GM12878 (cell line): Measurements from ENCODE around the gene ANXA2R. TPM values are rescaled to one million over a fixed set of nuclear protein-coding genes. Genes with fewer than 3 reads are reported as not detected.

Experiments used
- ASH2L ChIP-seq: fragments of 300-600, 200-600 bp; sonication (generic); IDR thresholded peaks from 2 replicates; pipeline ENCODE4 v1.6.1; 2017; ENCODE audit warnings: low read depth, mild to moderate bottlenecking, borderline replicate concordance
- ATF3 ChIP-seq: IDR thresholded peaks from 2 replicates; pipeline ENCODE4 v1.6.1; 2011; ENCODE audit warnings: low read depth, mild to moderate bottlenecking, low read length, moderate library complexity, borderline replicate concordance; ENCODE audit errors: extremely low read depth
- BHLHE40 ChIP-seq, 2 experiments: fragments of 450-650 bp in 1 of 2; IDR thresholded peaks; 2 replicates each; pipeline ENCODE4 v1.6.1; 2011 to 2017; ENCODE audit warnings: low read depth in 2 of 2, borderline replicate concordance in 1 of 2, improper control_type of control experiment in 1 of 2, low read length in 1 of 2, mild to moderate bottlenecking in 1 of 2
- CBX5 ChIP-seq: sonication (generic); IDR thresholded peaks from 2 replicates; pipeline ENCODE4 v1.6.1; 2016; ENCODE audit warnings: low read depth, moderate library complexity, mild to moderate bottlenecking, inconsistent platforms
- KLF5 ChIP-seq: fragments of 450-650 bp; IDR thresholded peaks from 2 replicates; pipeline ENCODE4 v1.6.1; 2014; ENCODE audit warnings: mild to moderate bottlenecking; ENCODE audit not compliant: partially characterized antibody
- MLLT1 ChIP-seq: fragments of 450-650 bp; IDR thresholded peaks from 2 replicates; pipeline ENCODE4 v1.6.1; 2016; ENCODE audit warnings: mild to moderate bottlenecking
- NR2C2 ChIP-seq: IDR thresholded peaks from 2 replicates; pipeline ENCODE4 v1.6.1; 2011; ENCODE audit warnings: borderline replicate concordance, low read depth; ENCODE audit not compliant: control insufficient read depth, insufficient read length
- POU2F2 ChIP-seq: IDR thresholded peaks from 3 replicates; pipeline ENCODE4 v1.6.1; 2011; ENCODE audit warnings: low read depth, mild to moderate bottlenecking, low read length, borderline replicate concordance
- RAD21 ChIP-seq: IDR thresholded peaks from 2 replicates; pipeline ENCODE4 v1.6.1; 2011; ENCODE audit warnings: mild to moderate bottlenecking, low read depth, low read length, moderate library complexity; ENCODE audit not compliant: insufficient read depth
- SIX5 ChIP-seq: IDR thresholded peaks from 2 replicates; pipeline ENCODE4 v1.6.1; 2011; ENCODE audit warnings: mild to moderate bottlenecking, low read depth, low read length, moderate library complexity; ENCODE audit not compliant: severe bottlenecking
- SMAD1 ChIP-seq: fragments of 450-650 bp; IDR thresholded peaks from 2 replicates; pipeline ENCODE4 v1.6.1; 2018; ENCODE audit warnings: mild to moderate bottlenecking, low read depth; ENCODE audit not compliant: partially characterized antibody
- SMARCA5 ChIP-seq: fragments of 450-650 bp; IDR thresholded peaks from 2 replicates; pipeline ENCODE4 v1.6.1; 2017; ENCODE audit warnings: mild to moderate bottlenecking
- YY1 ChIP-seq: IDR thresholded peaks from 2 replicates; pipeline ENCODE4 v1.6.1; 2011; ENCODE audit warnings: low read depth, mild to moderate bottlenecking, low read length
- ZNF217 ChIP-seq: fragments of 450-650 bp; IDR thresholded peaks from 2 replicates; pipeline ENCODE4 v1.6.1; 2017; ENCODE audit warnings: antibody characterized with exemption, mild to moderate bottlenecking
- ZZZ3 ChIP-seq: IDR thresholded peaks from 2 replicates; pipeline ENCODE4 v1.6.1; 2011; ENCODE audit warnings: low read depth; ENCODE audit not compliant: control insufficient read depth, insufficient read length
- polyA plus RNA-seq, 11 experiments: library from polyadenylated mRNA; depleted of rRNA in 4 of 11; unstranded in 6 of 11; stranded (reverse) in 5 of 11; fragments of >200 nt; fragmentation: Nextera tagmentation in 4 of 11; fragmentation: Illumina TruSeq in 1 of 11; extraction: Ambion mirVana in 4 of 11; extraction: Trizol in 1 of 11; gene quantifications; 1 replicate in 1 of 11; 2 replicates in 10 of 11; pipeline versions ENCODE4 v1.2.1 to v1.2.3, GENCODE V29; 2011 to 2016; ENCODE audit warnings: inconsistent platforms in 2 of 11, missing spikeins in 2 of 11, low read depth in 1 of 11
- total RNA-seq, 4 experiments: library from RNA; depleted of rRNA in 3 of 4; stranded (reverse); fragments of >200 nt in 3 of 4; fragmentation: Illumina TruSeq in 1 of 4; extraction: Trizol in 1 of 4; gene quantifications; 2 replicates each; pipeline versions ENCODE4 v1.2.1 to v1.2.3, GENCODE V29; 2013 to 2021
- TF ChIP-seq, protein P1 (sequence below): fragments of 450-650 bp; IDR thresholded peaks from 2 replicates; pipeline ENCODE4 v1.6.1; 2016; ENCODE audit warnings: mild to moderate bottlenecking
- TF ChIP-seq, protein P2 (sequence below): fragments of 150-350 bp; IDR thresholded peaks from 2 replicates; pipeline ENCODE4 v1.6.1; 2016; ENCODE audit warnings: low read depth, low read length
- TF ChIP-seq, protein P3 (sequence below), 3 experiments: IDR thresholded peaks in 2 of 3; conservative IDR thresholded peaks in 1 of 3; 2 replicates each; pipeline ENCODE4 v1.5.1; 2011; ENCODE audit warnings: low read depth in 3 of 3, low read length in 3 of 3, mild to moderate bottlenecking in 3 of 3, control low read depth in 2 of 3, moderate library complexity in 2 of 3, inconsistent platforms in 1 of 3, mixed read lengths in 1 of 3; ENCODE audit not compliant: control insufficient read depth in 2 of 3, insufficient read depth in 1 of 3; ENCODE audit errors: extremely low read depth in 1 of 3

ANXA2R gene
- total and polyA plus RNA-seq, 10 of the 15 experiments (the other 5 are each of a cell fraction or from before 2014, with no cell fraction given): 2.3 to 7.8 (median 4.4) TPM

DNA sequence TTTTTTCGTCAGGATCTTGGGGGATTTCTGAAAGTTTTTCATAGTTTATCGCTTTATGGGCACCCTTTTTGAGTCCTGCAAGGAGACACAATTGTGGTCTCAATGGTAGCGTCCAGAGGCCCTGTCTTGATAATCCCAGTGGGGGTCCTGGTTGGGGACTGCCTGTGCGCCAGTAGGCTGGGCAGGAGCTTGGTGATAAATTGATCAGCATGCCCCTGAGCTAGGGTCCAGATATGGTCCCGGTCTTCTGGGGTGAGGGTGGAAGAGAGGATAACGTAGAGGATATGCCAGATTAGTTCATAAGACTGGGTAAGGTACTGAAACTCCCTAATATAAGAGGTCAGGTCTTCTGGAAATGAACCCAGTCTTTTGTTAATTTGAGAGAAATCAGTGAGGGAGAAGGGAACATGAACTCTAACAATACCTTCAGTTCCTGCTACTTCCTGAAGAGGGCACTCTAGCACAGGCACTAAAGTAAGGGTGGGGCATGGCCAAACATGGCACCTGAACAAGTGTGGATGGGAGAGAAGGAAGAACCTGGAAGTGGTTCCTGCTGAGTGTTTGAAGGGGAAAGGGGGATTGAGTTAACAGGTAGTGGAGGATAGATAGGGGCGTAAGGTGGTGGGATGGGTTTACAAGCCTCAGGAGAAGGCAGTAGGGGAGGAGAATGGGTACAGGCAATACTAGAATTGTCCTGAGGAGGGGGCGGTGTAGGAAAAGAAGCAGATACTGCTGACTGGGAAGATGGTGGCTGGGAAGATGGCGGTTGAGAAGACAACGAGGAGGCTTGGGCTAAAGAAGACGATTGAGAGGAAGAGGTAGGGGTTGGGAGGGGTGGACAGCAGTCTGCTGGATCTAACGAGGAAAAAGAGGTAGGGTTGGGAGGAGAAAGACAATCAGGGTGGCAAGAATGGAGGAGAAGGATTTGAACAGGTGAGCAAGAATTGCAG lies 33.8 kb upstream of the ANXA2R start (continued):
- peak; percentile 72; the same call in 1 of the 2 replicates for TF ChIP-seq YY1
- TF ChIP-seq RAD21: peak; percentile 81
- no peak for TF ChIP-seq SMARCA5
- no peak for TF ChIP-seq ASH2L
- TF ChIP-seq POU2F2: no peak
- TF ChIP-seq, protein P1, sequence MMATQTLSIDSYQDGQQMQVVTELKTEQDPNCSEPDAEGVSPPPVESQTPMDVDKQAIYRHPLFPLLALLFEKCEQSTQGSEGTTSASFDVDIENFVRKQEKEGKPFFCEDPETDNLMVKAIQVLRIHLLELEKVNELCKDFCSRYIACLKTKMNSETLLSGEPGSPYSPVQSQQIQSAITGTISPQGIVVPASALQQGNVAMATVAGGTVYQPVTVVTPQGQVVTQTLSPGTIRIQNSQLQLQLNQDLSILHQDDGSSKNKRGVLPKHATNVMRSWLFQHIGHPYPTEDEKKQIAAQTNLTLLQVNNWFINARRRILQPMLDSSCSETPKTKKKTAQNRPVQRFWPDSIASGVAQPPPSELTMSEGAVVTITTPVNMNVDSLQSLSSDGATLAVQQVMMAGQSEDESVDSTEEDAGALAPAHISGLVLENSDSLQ: no peak
- TF ChIP-seq ZZZ3: no peak
- TF ChIP-seq, protein P2, sequence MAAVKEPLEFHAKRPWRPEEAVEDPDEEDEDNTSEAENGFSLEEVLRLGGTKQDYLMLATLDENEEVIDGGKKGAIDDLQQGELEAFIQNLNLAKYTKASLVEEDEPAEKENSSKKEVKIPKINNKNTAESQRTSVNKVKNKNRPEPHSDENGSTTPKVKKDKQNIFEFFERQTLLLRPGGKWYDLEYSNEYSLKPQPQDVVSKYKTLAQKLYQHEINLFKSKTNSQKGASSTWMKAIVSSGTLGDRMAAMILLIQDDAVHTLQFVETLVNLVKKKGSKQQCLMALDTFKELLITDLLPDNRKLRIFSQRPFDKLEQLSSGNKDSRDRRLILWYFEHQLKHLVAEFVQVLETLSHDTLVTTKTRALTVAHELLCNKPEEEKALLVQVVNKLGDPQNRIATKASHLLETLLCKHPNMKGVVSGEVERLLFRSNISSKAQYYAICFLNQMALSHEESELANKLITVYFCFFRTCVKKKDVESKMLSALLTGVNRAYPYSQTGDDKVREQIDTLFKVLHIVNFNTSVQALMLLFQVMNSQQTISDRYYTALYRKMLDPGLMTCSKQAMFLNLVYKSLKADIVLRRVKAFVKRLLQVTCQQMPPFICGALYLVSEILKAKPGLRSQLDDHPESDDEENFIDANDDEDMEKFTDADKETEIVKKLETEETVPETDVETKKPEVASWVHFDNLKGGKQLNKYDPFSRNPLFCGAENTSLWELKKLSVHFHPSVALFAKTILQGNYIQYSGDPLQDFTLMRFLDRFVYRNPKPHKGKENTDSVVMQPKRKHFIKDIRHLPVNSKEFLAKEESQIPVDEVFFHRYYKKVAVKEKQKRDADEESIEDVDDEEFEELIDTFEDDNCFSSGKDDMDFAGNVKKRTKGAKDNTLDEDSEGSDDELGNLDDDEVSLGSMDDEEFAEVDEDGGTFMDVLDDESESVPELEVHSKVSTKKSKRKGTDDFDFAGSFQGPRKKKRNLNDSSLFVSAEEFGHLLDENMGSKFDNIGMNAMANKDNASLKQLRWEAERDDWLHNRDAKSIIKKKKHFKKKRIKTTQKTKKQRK: no peak
- no peak for TF ChIP-seq CBX5
- TF ChIP-seq, protein P3, sequence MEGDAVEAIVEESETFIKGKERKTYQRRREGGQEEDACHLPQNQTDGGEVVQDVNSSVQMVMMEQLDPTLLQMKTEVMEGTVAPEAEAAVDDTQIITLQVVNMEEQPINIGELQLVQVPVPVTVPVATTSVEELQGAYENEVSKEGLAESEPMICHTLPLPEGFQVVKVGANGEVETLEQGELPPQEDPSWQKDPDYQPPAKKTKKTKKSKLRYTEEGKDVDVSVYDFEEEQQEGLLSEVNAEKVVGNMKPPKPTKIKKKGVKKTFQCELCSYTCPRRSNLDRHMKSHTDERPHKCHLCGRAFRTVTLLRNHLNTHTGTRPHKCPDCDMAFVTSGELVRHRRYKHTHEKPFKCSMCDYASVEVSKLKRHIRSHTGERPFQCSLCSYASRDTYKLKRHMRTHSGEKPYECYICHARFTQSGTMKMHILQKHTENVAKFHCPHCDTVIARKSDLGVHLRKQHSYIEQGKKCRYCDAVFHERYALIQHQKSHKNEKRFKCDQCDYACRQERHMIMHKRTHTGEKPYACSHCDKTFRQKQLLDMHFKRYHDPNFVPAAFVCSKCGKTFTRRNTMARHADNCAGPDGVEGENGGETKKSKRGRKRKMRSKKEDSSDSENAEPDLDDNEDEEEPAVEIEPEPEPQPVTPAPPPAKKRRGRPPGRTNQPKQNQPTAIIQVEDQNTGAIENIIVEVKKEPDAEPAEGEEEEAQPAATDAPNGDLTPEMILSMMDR (IDR thresholded peaks at IDR 0.05 in 2 of 3, conservative IDR thresholded peaks at IDR 0.05 in 1 of 3; ENCODE audit: control insufficient read depth in 2 of 3, extremely low read depth in 1 of 3, insufficient read depth in 1 of 3, low read depth in 3 of 3, low read length in 3 of 3): peak; percentile 50 to 71 (median 71); a peak in 5 of 6 replicates
- TF ChIP-seq MLLT1: no peak
- TF ChIP-seq BHLHE40 (IDR thresholded peaks at IDR 0.05; ENCODE audit: borderline replicate concordance in 1 of 2, low read depth in 2 of 2, low read length in 1 of 2): no peak
- no peak for TF ChIP-seq SIX5
- TF ChIP-seq ATF3: no peak
- no peak for TF ChIP-seq NR2C2
- no peak for TF ChIP-seq SMAD1
- TF ChIP-seq KLF5: no peak
- TF ChIP-seq ZNF217: no peak
- TF ChIP-seq, all 136 proteins: peak for 4
